CD14-positive monocyte (primary cell): ENCODE measurements around the gene EPHB4. TPM values are rescaled to one million over a fixed set of nuclear protein-coding genes. Genes with fewer than 3 reads are reported as not detected.

Experiments
- DNase-seq, 3 donors: peaks; one replicate each; pipeline ENCODE4 v3.0.0-alpha.2; 2011 to 2022
- H2AFZ ChIP-seq: 2 replicates; pipeline ENCODE4 v1.6.0; 2012; ENCODE audit warnings: mild to moderate bottlenecking, low read depth, low read length, inconsistent platforms; ENCODE audit not compliant: insufficient read depth, poor library complexity, severe bottlenecking
- H3K27ac ChIP-seq, 2 donors: 1 replicate in 1 of 2; 2 replicates in 1 of 2; pipeline ENCODE4 v1.5.1; 2012 to 2013; ENCODE audit warnings: low read length in 2 of 2, control low read depth in 1 of 2, inconsistent platforms in 1 of 2, low read depth in 1 of 2, mild to moderate bottlenecking in 1 of 2
- H3K27me3 ChIP-seq, 2 donors: one replicate each; pipeline versions ENCODE4 v1.6.0 to v1.6.1; 2011 to 2013; ENCODE audit warnings: low read length in 2 of 2; ENCODE audit not compliant: control insufficient read depth in 2 of 2, insufficient read depth in 2 of 2
- H3K36me3 ChIP-seq, 2 donors: replicated peaks in 1 of 2; 1 replicate in 1 of 2; 2 replicates in 1 of 2; pipeline versions ENCODE4 v1.5.1 to v1.6.1; 2012 to 2013; ENCODE audit warnings: low read length in 2 of 2, control low read depth in 1 of 2, inconsistent platforms in 1 of 2, mild to moderate bottlenecking in 1 of 2; ENCODE audit not compliant: insufficient read depth in 2 of 2, control insufficient read depth in 1 of 2
- H3K4me1 ChIP-seq, 2 donors: 1 replicate in 1 of 2; 2 replicates in 1 of 2; pipeline versions ENCODE4 v1.5.1 to v1.6.1; 2012 to 2013; ENCODE audit warnings: low read length in 2 of 2, control low read depth in 1 of 2, inconsistent platforms in 1 of 2, mild to moderate bottlenecking in 1 of 2, moderate library complexity in 1 of 2; ENCODE audit not compliant: insufficient read depth in 2 of 2, control insufficient read depth in 1 of 2
- H3K4me2 ChIP-seq: replicated peaks from 2 replicates; pipeline ENCODE3; 2012; ENCODE audit warnings: low read length, moderate library complexity, mild to moderate bottlenecking; ENCODE audit not compliant: poor library complexity, severe bottlenecking; ENCODE audit errors: extremely low read depth
- H3K4me3 ChIP-seq, 3 experiments: fragments of 200-600 bp in 1 of 3; sonication (generic) in 1 of 3; replicated peaks in 1 of 3; 1 replicate in 2 of 3; 2 replicates in 1 of 3; pipeline ENCODE4 v1.5.1; 2011 to 2013; ENCODE audit warnings: low read length in 3 of 3, mild to moderate bottlenecking in 3 of 3, control low read depth in 2 of 3, low read depth in 2 of 3, inconsistent platforms in 1 of 3, moderate library complexity in 1 of 3
- H3K79me2 ChIP-seq: 2 replicates; pipeline ENCODE4 v1.6.0; 2012; ENCODE audit warnings: mild to moderate bottlenecking, control low read depth, inconsistent platforms, low read length, moderate library complexity; ENCODE audit not compliant: insufficient read depth
- H3K9ac ChIP-seq: 2 replicates; pipeline ENCODE4 v1.6.0; 2017; ENCODE audit warnings: low read length, mild to moderate bottlenecking; ENCODE audit not compliant: insufficient read depth, poor library complexity, severe bottlenecking
- H3K9me3 ChIP-seq, 2 donors: replicated peaks in 1 of 2; 1 replicate in 1 of 2; 2 replicates in 1 of 2; pipeline versions ENCODE4 v1.5.1 to v1.6.1; 2012 to 2013; ENCODE audit warnings: low read length in 2 of 2, control low read depth in 1 of 2; ENCODE audit not compliant: control insufficient read depth in 1 of 2, insufficient read depth in 1 of 2
- H4K20me1 ChIP-seq: 2 replicates; pipeline ENCODE4 v1.6.0; 2012; ENCODE audit warnings: mild to moderate bottlenecking, low read length, control low read depth, moderate library complexity; ENCODE audit not compliant: insufficient read depth
- H3K27ac Mint-ChIP-seq, 7 donors: one replicate each; pipeline ENCODE4 v1.8.0; 2020; ENCODE audit warnings: mild to moderate bottlenecking in 7 of 7, mixed read lengths in 7 of 7, moderate library complexity in 6 of 7, inconsistent platforms in 2 of 7
- H3K27me3 Mint-ChIP-seq, 3 donors: one replicate each; pipeline ENCODE4 v1.8.0; 2021 to 2022; ENCODE audit warnings: low read depth in 3 of 3, mild to moderate bottlenecking in 3 of 3, mixed read lengths in 3 of 3, moderate library complexity in 3 of 3, inconsistent platforms in 1 of 3
- H3K36me3 Mint-ChIP-seq, 2 donors: one replicate each; pipeline ENCODE4 v1.8.0; 2020; ENCODE audit warnings: mixed read lengths in 2 of 2, inconsistent platforms in 1 of 2, mild to moderate bottlenecking in 1 of 2
- H3K4me1 Mint-ChIP-seq: one replicate; pipeline ENCODE4 v1.8.0; 2020; ENCODE audit warnings: mild to moderate bottlenecking, mixed read lengths
- H3K4me3 Mint-ChIP-seq, 2 donors: one replicate each; pipeline ENCODE4 v1.8.0; 2020; ENCODE audit warnings: mild to moderate bottlenecking in 2 of 2, mixed read lengths in 2 of 2, moderate library complexity in 1 of 2
- H3K9me3 Mint-ChIP-seq, 7 donors: one replicate each; pipeline ENCODE4 v1.8.0; 2020 to 2022; ENCODE audit warnings: mixed read lengths in 7 of 7, mild to moderate bottlenecking in 6 of 7, moderate library complexity in 6 of 7, inconsistent platforms in 2 of 7
- CTCF ChIP-seq: fragments of 200-600 bp; IDR thresholded peaks from one replicate; pipeline ENCODE4 v1.8.0; 2022; ENCODE audit warnings: antibody characterized with exemption, mild to moderate bottlenecking
- WGBS: methylation state at CpG from one replicate; pipeline ENCODE4 v1.1.5; 2013; ENCODE audit warnings: missing lambda C conversion rate; ENCODE audit not compliant: insufficient coverage; 5-methylcytosine and 5-hydroxymethylcytosine counted together
- intact Hi-C, 2 donors: fragments of 100-400 bp; cut with micrococcal nuclease; formaldehyde crosslinking; loops; one replicate each; pipeline versions ENCODE4 v1.15.0 to v1.15.1; 2023
- polyA plus RNA-seq, 3 donors: library from polyadenylated mRNA; depleted of rRNA in 1 of 3; unstranded in 2 of 3; stranded (reverse) in 1 of 3; fragments of 300-500 nt in 2 of 3; fragments of >200 nt in 1 of 3; fragmentation: Illumina TruSeq in 2 of 3; gene quantifications; 1 replicate in 2 of 3; 2 replicates in 1 of 3; pipeline ENCODE4 v1.2.3, GENCODE V29; 2012 to 2021

The EPHB4 gene
- polyA plus RNA-seq, 3 donors, result 5.0 to 6.5 (median 5.7) TPM

- Histone ChIP-seq H3K27ac (no peak overlapping the region), H3K36me3 (peaks cover 0 to 10% of the 10 kb centered on the region in 2 donors), H3K4me1 (peaks cover 34 to 44% of the 10 kb centered on the region in 2 donors), H2AFZ (no peak overlapping the region), H3K9me3 (no peaks in the 10 kb centered on the region), H3K9ac (no peak overlapping the region), H3K4me2 (no peak overlapping the region), H3K27me3 (no peaks in the 10 kb centered on the region), H3K4me3 (no peak overlapping the region), H4K20me1 (no peaks in the 10 kb centered on the region), H3K79me2 (no peaks in the 10 kb centered on the region)
- Mint-ChIP-seq H3K4me3 (no peak overlapping the region), H3K27ac (peak overlapping the region in 4 of 7 donors; percentile 10 to 70 (median 48)), H3K27me3 (peaks cover 0 to 5% (median 0%) of the 10 kb centered on the region in 3 donors), H3K9me3 (peaks cover 0 to 1% (median 0%) of the 10 kb centered on the region in 7 donors), H3K36me3 (peaks cover 17 to 22% of the 10 kb centered on the region in 2 donors), H3K4me1 (peaks cover 48% of the 10 kb centered on the region)
- no peak for DNase-seq
- intact Hi-C loops, result no loop called here
- WGBS, result 97% methylated on average over 20 of the region's 22 CpGs
- no peak for TF ChIP-seq CTCF
Observed at GRCh38 chr7:100812729-100813128, 14.6 kb downstream of the EPHB4 start.

GRCh38 chr7:100811480-100811879 lies 15.8 kb downstream of the EPHB4 start:
- peaks cover 0 to 4% (median 0%) of the 10 kb centered on the region in 3 donors for H3K27me3 Mint-ChIP-seq
- no peak for TF ChIP-seq CTCF
- H3K4me1 Mint-ChIP-seq, result peaks cover 42% of the 10 kb centered on the region
- no peak for DNase-seq
- no peaks in the 10 kb centered on the region for H3K27me3 ChIP-seq
- H4K20me1 ChIP-seq, result no peaks in the 10 kb centered on the region
- intact Hi-C loops, result no loop called here
- H3K4me3 ChIP-seq, result no peak overlapping the region
- no peak overlapping the region for H3K4me3 Mint-ChIP-seq
- H3K9ac ChIP-seq, result no peak overlapping the region
- H3K27ac ChIP-seq, result no peak overlapping the region
- peaks cover 27 to 32% of the 10 kb centered on the region in 2 donors for H3K36me3 Mint-ChIP-seq
- H3K79me2 ChIP-seq, result no peaks in the 10 kb centered on the region
- peaks cover 27 to 33% of the 10 kb centered on the region in 2 donors for H3K4me1 ChIP-seq
- peaks cover 0 to 1% (median 0%) of the 10 kb centered on the region in 7 donors for H3K9me3 Mint-ChIP-seq
- H3K4me2 ChIP-seq, result no peak overlapping the region
- peaks cover 0 to 22% of the 10 kb centered on the region in 2 donors for H3K36me3 ChIP-seq
- H2AFZ ChIP-seq, result no peak overlapping the region
- H3K27ac Mint-ChIP-seq, result no peak overlapping the region
- 97% methylated on average over 5 of the region's 6 CpGs for WGBS
- no peaks in the 10 kb centered on the region for H3K9me3 ChIP-seq
